Measurements from ENCODE around the gene CHRM2. TPM values are rescaled to one million over a fixed set of nuclear protein-coding genes. Genes with fewer than 3 reads are reported as not detected.

The CHRM2 gene
- total and polyA plus RNA-seq, 10 donors, result 0.13 TPM; not detected in 9

DNA sequence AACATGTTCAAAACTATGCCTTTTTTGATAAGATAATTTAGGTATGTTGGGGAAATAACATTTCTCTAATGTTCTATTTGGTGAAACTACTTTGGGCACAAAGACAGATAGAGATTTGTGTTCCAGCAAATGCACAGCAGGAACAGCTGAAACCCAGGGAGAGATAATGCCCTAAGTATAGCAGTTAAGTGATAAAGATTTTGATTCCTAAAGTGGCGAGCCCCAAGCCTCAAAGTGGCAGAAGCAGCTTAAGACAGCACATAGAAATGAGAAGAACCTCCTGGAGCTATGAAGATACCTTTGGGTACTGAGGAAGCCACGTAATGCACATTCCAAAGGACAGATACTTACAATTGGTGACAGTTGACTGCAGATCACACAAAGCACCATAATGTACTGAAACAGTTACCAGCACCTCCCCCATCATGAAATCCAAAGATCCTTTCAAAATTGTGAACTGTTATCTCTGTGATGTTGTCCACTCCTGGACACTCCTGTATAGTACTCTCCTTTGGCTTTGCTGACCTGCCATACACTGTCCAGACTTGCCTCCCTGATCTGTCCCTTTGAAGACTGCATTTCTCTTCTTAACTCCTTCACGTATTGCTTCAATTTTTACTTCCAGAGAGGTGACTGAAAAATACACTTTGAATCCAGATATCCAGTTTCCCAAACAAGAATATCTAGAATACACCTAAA is 62.9 kb downstream of the CHRM2 start:
- WGBS, 5 donors, result 62 to 84% (median 75%) methylated on average over 3 of the region's 3 CpGs
- no peak overlapping the region for H3K27ac ChIP-seq
- DNase-seq, result no peak
- intact Hi-C loops (cut with DNase I; ENCODE audit: low total_unique reads), result no loop called here
- peaks cover 0 to 13% (median 3%) of the 10 kb centered on the region in 8 donors for H3K9me3 ChIP-seq
- H3K27me3 ChIP-seq (replicated peaks in 1 of 7), result no peaks in the 10 kb centered on the region
- no peaks in the 10 kb centered on the region for H3K4me1 ChIP-seq
- H3K36me3 ChIP-seq, result no peaks in the 10 kb centered on the region
- no peak for TF ChIP-seq POLR2AphosphoS5 (IDR thresholded peaks at IDR 0.05)
- TF ChIP-seq, protein P1, sequence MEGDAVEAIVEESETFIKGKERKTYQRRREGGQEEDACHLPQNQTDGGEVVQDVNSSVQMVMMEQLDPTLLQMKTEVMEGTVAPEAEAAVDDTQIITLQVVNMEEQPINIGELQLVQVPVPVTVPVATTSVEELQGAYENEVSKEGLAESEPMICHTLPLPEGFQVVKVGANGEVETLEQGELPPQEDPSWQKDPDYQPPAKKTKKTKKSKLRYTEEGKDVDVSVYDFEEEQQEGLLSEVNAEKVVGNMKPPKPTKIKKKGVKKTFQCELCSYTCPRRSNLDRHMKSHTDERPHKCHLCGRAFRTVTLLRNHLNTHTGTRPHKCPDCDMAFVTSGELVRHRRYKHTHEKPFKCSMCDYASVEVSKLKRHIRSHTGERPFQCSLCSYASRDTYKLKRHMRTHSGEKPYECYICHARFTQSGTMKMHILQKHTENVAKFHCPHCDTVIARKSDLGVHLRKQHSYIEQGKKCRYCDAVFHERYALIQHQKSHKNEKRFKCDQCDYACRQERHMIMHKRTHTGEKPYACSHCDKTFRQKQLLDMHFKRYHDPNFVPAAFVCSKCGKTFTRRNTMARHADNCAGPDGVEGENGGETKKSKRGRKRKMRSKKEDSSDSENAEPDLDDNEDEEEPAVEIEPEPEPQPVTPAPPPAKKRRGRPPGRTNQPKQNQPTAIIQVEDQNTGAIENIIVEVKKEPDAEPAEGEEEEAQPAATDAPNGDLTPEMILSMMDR (IDR thresholded peaks at IDR 0.05 in 8 of 11, conservative IDR thresholded peaks at IDR 0.05 in 3 of 11), result no peak
- no peak for TF ChIP-seq POLR2A (IDR thresholded peaks at IDR 0.05)
- no peak overlapping the region for H3K4me3 ChIP-seq

DNA sequence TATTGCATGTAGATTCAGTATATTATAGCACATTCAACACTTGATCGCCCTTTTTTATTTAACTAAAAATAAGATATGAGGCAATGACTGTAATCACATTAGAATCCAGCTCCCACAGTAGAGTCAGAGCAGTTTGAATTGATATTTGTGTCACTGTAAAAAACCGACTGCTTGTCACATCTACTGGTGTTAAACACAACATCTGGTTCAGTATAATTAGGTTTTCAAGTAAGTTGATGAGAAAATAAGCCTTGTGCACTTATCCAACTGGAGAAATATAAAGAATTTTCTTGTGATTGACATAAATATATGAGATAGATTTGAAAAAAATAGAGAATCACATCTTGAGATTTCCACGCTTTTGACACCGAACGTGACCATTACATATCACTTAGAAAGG is 69.0 kb downstream of the CHRM2 start:
- H3K27me3 ChIP-seq (replicated peaks in 1 of 7), result no peaks in the 10 kb centered on the region
- no peak overlapping the region for H3K27ac ChIP-seq
- intact Hi-C loops (cut with DNase I; ENCODE audit: low total_unique reads), result no loop called here

DNA sequence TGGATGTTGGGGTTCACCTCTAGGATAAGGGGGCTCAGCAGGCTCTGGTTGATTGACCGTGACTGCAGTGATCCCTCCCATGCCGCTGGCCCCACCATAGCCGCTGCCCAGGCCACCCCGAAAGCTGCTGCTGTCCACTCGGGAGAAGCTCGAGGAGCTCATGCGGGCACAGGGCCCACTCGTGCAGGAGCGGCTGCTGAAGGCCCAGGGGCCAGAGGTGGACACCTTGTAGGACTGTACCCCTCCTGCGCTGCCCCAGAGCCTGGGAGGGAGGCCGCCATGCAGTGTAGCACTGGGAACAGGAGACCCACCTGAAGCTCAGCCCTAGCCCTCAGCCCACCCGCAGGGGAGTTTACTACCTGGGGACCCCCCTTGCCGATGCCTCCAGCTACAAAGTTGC is 70.0 kb downstream of the CHRM2 start:
- intact Hi-C loops (cut with DNase I; ENCODE audit: low total_unique reads), result no loop called here
- Histone ChIP-seq H3K27ac (no peak overlapping the region), H3K4me3 (no peak overlapping the region), H3K36me3 (no peaks in the 10 kb centered on the region), H3K4me1 (no peaks in the 10 kb centered on the region), H3K27me3 (replicated peaks in 1 of 7) (no peaks in the 10 kb centered on the region), H3K9me3 (peaks cover 0 to 6% (median 0%) of the 10 kb centered on the region in 8 donors)
- TF ChIP-seq, protein P1 (IDR thresholded peaks at IDR 0.05 in 8 of 11, conservative IDR thresholded peaks at IDR 0.05 in 3 of 11), result no peak
- TF ChIP-seq POLR2AphosphoS5 (IDR thresholded peaks at IDR 0.05) (no peak), POLR2A (IDR thresholded peaks at IDR 0.05) (no peak)
- 87 to 92% (median 91%) methylated on average over 3 to 13 of the region's 13 CpGs for WGBS, 5 donors
- DNase-seq, result peak; percentile 69

More for the DNA sequence above, 69.0 kb downstream of the CHRM2 start:
- H3K9me3 ChIP-seq, result peaks cover 0 to 13% (median 0%) of the 10 kb centered on the region in 8 donors
- H3K4me1 ChIP-seq, result no peaks in the 10 kb centered on the region
- DNase-seq, result no peak
- H3K36me3 ChIP-seq, result no peaks in the 10 kb centered on the region
- TF ChIP-seq POLR2AphosphoS5 (IDR thresholded peaks at IDR 0.05), result no peak
- TF ChIP-seq, protein P1 (IDR thresholded peaks at IDR 0.05 in 8 of 11, conservative IDR thresholded peaks at IDR 0.05 in 3 of 11), result no peak
- TF ChIP-seq POLR2A (IDR thresholded peaks at IDR 0.05), result no peak
- H3K4me3 ChIP-seq, result no peak overlapping the region
- 68 to 80% (median 77%) methylated on average over 5 of the region's 5 CpGs for whole genome bisulfite sequencing, 5 donors

DNA sequence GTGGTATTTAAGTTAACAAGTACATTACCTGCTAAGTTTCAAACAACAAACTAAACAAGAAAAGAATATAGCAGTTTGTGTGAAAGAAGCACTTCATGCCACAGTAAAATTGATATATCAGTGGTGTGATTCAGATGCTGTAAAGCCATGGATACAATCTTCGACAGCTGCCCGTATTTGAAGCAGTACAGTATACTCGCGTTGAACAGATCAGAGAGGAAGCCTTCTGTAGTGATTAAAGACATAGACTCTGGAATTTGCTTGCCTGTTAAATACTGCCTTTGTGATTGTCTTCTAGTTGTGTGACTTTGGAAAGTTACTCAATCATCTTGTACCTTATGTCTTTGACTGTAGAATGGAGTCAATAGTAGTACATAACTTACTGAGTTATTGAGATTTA is 71.7 kb downstream of the CHRM2 start:
- TF ChIP-seq POLR2AphosphoS5 (IDR thresholded peaks at IDR 0.05) (no peak), POLR2A (IDR thresholded peaks at IDR 0.05) (no peak)
- TF ChIP-seq, protein P1 (IDR thresholded peaks at IDR 0.05 in 8 of 11, conservative IDR thresholded peaks at IDR 0.05 in 3 of 11), result no peak
- WGBS, 5 donors, result 85 to 94% (median 89%) methylated on average over 4 of the region's 4 CpGs
- H3K36me3 ChIP-seq, result no peaks in the 10 kb centered on the region
- H3K4me3 ChIP-seq, result no peak overlapping the region
- H3K27ac ChIP-seq, result no peak overlapping the region
- intact Hi-C loops (cut with DNase I; ENCODE audit: low total_unique reads), result no loop called here
- H3K9me3 ChIP-seq, result no peaks in the 10 kb centered on the region
- no peaks in the 10 kb centered on the region for H3K27me3 ChIP-seq (replicated peaks in 1 of 7)
- DNase-seq, result no peak
- no peaks in the 10 kb centered on the region for H3K4me1 ChIP-seq

All from spleen (tissue), 11 donors.